HG03521 (cell line): ENCODE measurements around the gene TNFSF13B.
"Not testable (repeated sequence)": the region's sequence is repeated elsewhere in the genome, so short reads cannot be mapped to it uniquely, and the experiment has no call there.

Experiments used
- ATAC-seq: cut with Tn5 transposase; IDR thresholded peaks from one replicate; pipeline ENCODE4 v1.9.1; 2021; ENCODE audit warnings: mild to moderate bottlenecking, moderate library complexity; ENCODE audit not compliant: unreplicated experiment

TNFSF13B gene

GRCh38 chr13:108278466-108278865 is 8.9 kb downstream of the TNFSF13B start:
- ATAC-seq: no peak

GRCh38 chr13:108281901-108282300 is 12.4 kb downstream of the TNFSF13B start:
- no peak for ATAC-seq

- no peak for ATAC-seq
These were observed 13.6 kb downstream of the TNFSF13B start for GRCh38 chr13:108283110-108283509.

GRCh38 chr13:108288741-108289140 is 19.2 kb downstream of the TNFSF13B start:
- no peak for ATAC-seq

- ATAC-seq: no peak
These were observed 20.3 kb downstream of the TNFSF13B start for GRCh38 chr13:108289819-108290218.

- no peak for ATAC-seq
These were observed 27.6 kb downstream of the TNFSF13B start for GRCh38 chr13:108297114-108297513.

- ATAC-seq: no peak
These were observed 32.8 kb downstream of the TNFSF13B start for GRCh38 chr13:108302279-108302678.

GRCh38 chr13:108304170-108305016 is 34.9 kb downstream of the TNFSF13B start:
- ATAC-seq: no peak

- peak; percentile 72 for ATAC-seq
These were observed 36.1 kb downstream of the TNFSF13B start for GRCh38 chr13:108305655-108306054.

- ATAC-seq: no peak
These were observed 37.3 kb downstream of the TNFSF13B start for GRCh38 chr13:108306860-108307259.

- not testable (repeated sequence) for ATAC-seq
These were observed 42.1 kb downstream of the TNFSF13B start for GRCh38 chr13:108311596-108311995.

- no peak for ATAC-seq
These were observed 43.9 kb downstream of the TNFSF13B start for GRCh38 chr13:108313382-108313781.

GRCh38 chr13:108315273-108315672 is 45.8 kb downstream of the TNFSF13B start:
- ATAC-seq: peak; percentile 72

- ATAC-seq: no peak
These were observed 46.5 kb downstream of the TNFSF13B start for GRCh38 chr13:108315991-108316390.

GRCh38 chr13:108316413-108316812 is 46.9 kb downstream of the TNFSF13B start:
- no peak for ATAC-seq

- peak; percentile 70 for ATAC-seq
These were observed 52.8 kb downstream of the TNFSF13B start for GRCh38 chr13:108322206-108322824.

GRCh38 chr13:108323031-108323430 is 53.5 kb downstream of the TNFSF13B start:
- no peak for ATAC-seq

GRCh38 chr13:108325863-108326262 is 56.3 kb downstream of the TNFSF13B start:
- no peak for ATAC-seq

- ATAC-seq: peak; percentile 83
These were observed 56.8 kb downstream of the TNFSF13B start for GRCh38 chr13:108326309-108326708.

- ATAC-seq: no peak
These were observed 59.3 kb downstream of the TNFSF13B start for GRCh38 chr13:108328848-108329247.

GRCh38 chr13:108332791-108333190 is 63.3 kb downstream of the TNFSF13B start:
- no peak for ATAC-seq
